ENCODE results near the gene PAK4. TPM values are rescaled to one million over a fixed set of nuclear protein-coding genes. Genes with fewer than 3 reads are reported as not detected.
"Not testable (repeated sequence)": the region's sequence is repeated elsewhere in the genome, so short reads cannot be mapped to it uniquely, and the experiment has no call there.

PAK4 gene
- polyA plus RNA-seq, 6 donors from 2014 or later = 0.09 to 2.6 (median 1.7) TPM

GRCh38 chr19:39139305-39139874 lies 13.8 kb downstream of the PAK4 start:
- no peaks in the 10 kb centered on the region for H3K27me3 Mint-ChIP-seq
- ATAC-seq (ENCODE audit: low read depth in 2 of 2) (no peak), DNase-seq (no peak)
- H3K4me1 Mint-ChIP-seq = peaks cover 32 to 51% (median 36%) of the 10 kb centered on the region in 3 donors
- H3K36me3 Mint-ChIP-seq = no peaks in the 10 kb centered on the region
- no peak overlapping the region for H3K4me3 Mint-ChIP-seq
- no peak overlapping the region for H3K27ac Mint-ChIP-seq
- no peaks in the 10 kb centered on the region for H3K9me3 Mint-ChIP-seq

GRCh38 chr19:39139971-39140453 lies 14.4 kb downstream of the PAK4 start:
- Mint-ChIP-seq H3K27me3 (no peaks in the 10 kb centered on the region), H3K4me3 (no peak overlapping the region), H3K9me3 (no peaks in the 10 kb centered on the region), H3K4me1 (peaks cover 38 to 57% (median 38%) of the 10 kb centered on the region in 3 donors), H3K36me3 (no peaks in the 10 kb centered on the region), H3K27ac (no peak overlapping the region)
- DNase-seq (no peak), ATAC-seq (ENCODE audit: low read depth in 2 of 2) (no peak)

GRCh38 chr19:39140594-39140993 lies 15.0 kb downstream of the PAK4 start:
- no peak overlapping the region for H3K4me3 Mint-ChIP-seq
- H3K27me3 Mint-ChIP-seq = no peaks in the 10 kb centered on the region
- no peak overlapping the region for H3K27ac Mint-ChIP-seq
- no peaks in the 10 kb centered on the region for H3K9me3 Mint-ChIP-seq
- ATAC-seq (ENCODE audit: low read depth in 2 of 2) = no peak
- DNase-seq = no peak
- no peaks in the 10 kb centered on the region for H3K36me3 Mint-ChIP-seq
- peaks cover 39 to 62% (median 39%) of the 10 kb centered on the region in 3 donors for H3K4me1 Mint-ChIP-seq

- Mint-ChIP-seq H3K27me3 (no peaks in the 10 kb centered on the region), H3K36me3 (no peaks in the 10 kb centered on the region), H3K9me3 (no peaks in the 10 kb centered on the region), H3K4me3 (no peak overlapping the region), H3K4me1 (peaks cover 31 to 60% (median 38%) of the 10 kb centered on the region in 3 donors), H3K27ac (no peak overlapping the region)
- ATAC-seq (ENCODE audit: low read depth in 2 of 2) (no peak), DNase-seq (no peak)
These were observed 16.3 kb downstream of the PAK4 start for GRCh38 chr19:39141929-39142328.

- no peaks in the 10 kb centered on the region for H3K36me3 Mint-ChIP-seq
- H3K27me3 Mint-ChIP-seq = no peaks in the 10 kb centered on the region
- DNase-seq = no peak
- ATAC-seq (ENCODE audit: low read depth in 2 of 2) = no peak
- no peaks in the 10 kb centered on the region for H3K9me3 Mint-ChIP-seq
- peak overlapping the region in 2 of 6 donors; percentile 39 to 87 for H3K27ac Mint-ChIP-seq
- H3K4me3 Mint-ChIP-seq = no peak overlapping the region
- peaks cover 31 to 57% (median 42%) of the 10 kb centered on the region in 3 donors for H3K4me1 Mint-ChIP-seq
These were observed 17.0 kb downstream of the PAK4 start for GRCh38 chr19:39142630-39143029.

- not testable (repeated sequence) for H3K36me3 Mint-ChIP-seq; DNase-seq; H3K9me3 Mint-ChIP-seq; ATAC-seq (ENCODE audit: low read depth in 2 of 2); H3K27ac Mint-ChIP-seq; H3K27me3 Mint-ChIP-seq
- Mint-ChIP-seq H3K4me3 (peak overlapping the region in 2 of 8 donors; percentile 17 to 21), H3K4me1 (peaks cover 32 to 60% (median 41%) of the 10 kb centered on the region in 3 donors)
These were observed 18.2 kb downstream of the PAK4 start for GRCh38 chr19:39143757-39144289.

- DNase-seq = no peak
- ATAC-seq (ENCODE audit: low read depth in 2 of 2) = no peak
- H3K27me3 Mint-ChIP-seq = no peaks in the 10 kb centered on the region
- H3K4me3 Mint-ChIP-seq = peak overlapping the region in 2 of 8 donors; percentile 21 to 37
- no peaks in the 10 kb centered on the region for H3K36me3 Mint-ChIP-seq
- peak overlapping the region in 4 of 6 donors; percentile 1 to 82 (median 71) for H3K27ac Mint-ChIP-seq
- H3K4me1 Mint-ChIP-seq = peaks cover 32 to 60% (median 41%) of the 10 kb centered on the region in 3 donors
- no peaks in the 10 kb centered on the region for H3K9me3 Mint-ChIP-seq
These were observed 18.9 kb downstream of the PAK4 start for GRCh38 chr19:39144290-39145071.

- H3K4me1 Mint-ChIP-seq = peaks cover 32 to 64% (median 41%) of the 10 kb centered on the region in 3 donors
- no peak for ATAC-seq (ENCODE audit: low read depth in 2 of 2)
These were observed 19.8 kb downstream of the PAK4 start for GRCh38 chr19:39145180-39145953.

GRCh38 chr19:39146091-39146490 lies 20.5 kb downstream of the PAK4 start:
- H3K27ac Mint-ChIP-seq = peak overlapping the region in 2 of 6 donors; percentile 29 to 44
- no peak overlapping the region for H3K4me3 Mint-ChIP-seq
- DNase-seq = no peak
- H3K4me1 Mint-ChIP-seq = peaks cover 33 to 64% (median 43%) of the 10 kb centered on the region in 3 donors
- ATAC-seq (ENCODE audit: low read depth in 2 of 2) = no peak
- no peaks in the 10 kb centered on the region for H3K27me3 Mint-ChIP-seq
- H3K9me3 Mint-ChIP-seq = no peaks in the 10 kb centered on the region
- no peaks in the 10 kb centered on the region for H3K36me3 Mint-ChIP-seq

More at GRCh38 chr19:39145180-39145953, 19.8 kb downstream of the PAK4 start:
- no peaks in the 10 kb centered on the region for H3K36me3 Mint-ChIP-seq
- DNase-seq = no peak
- peak overlapping the region in 3 of 6 donors; percentile 30 to 82 (median 70) for H3K27ac Mint-ChIP-seq
- peak overlapping the region in 1 of 8 donors; percentile 37 for H3K4me3 Mint-ChIP-seq
- no peaks in the 10 kb centered on the region for H3K27me3 Mint-ChIP-seq
- no peaks in the 10 kb centered on the region for H3K9me3 Mint-ChIP-seq

- Mint-ChIP-seq H3K9me3 (no peaks in the 10 kb centered on the region), H3K27ac (peak overlapping the region in 2 of 6 donors; percentile 56 to 75), H3K27me3 (no peaks in the 10 kb centered on the region), H3K36me3 (no peaks in the 10 kb centered on the region), H3K4me1 (peaks cover 33 to 58% (median 42%) of the 10 kb centered on the region in 3 donors), H3K4me3 (no peak overlapping the region)
- DNase-seq (no peak), ATAC-seq (ENCODE audit: low read depth in 2 of 2) (no peak)
These were observed 21.3 kb downstream of the PAK4 start for GRCh38 chr19:39146686-39147450.

GRCh38 chr19:39147480-39147879 lies 21.9 kb downstream of the PAK4 start:
- H3K36me3 Mint-ChIP-seq = no peaks in the 10 kb centered on the region
- DNase-seq (no peak), ATAC-seq (ENCODE audit: low read depth in 2 of 2) (no peak)
- no peak overlapping the region for H3K4me3 Mint-ChIP-seq
- H3K4me1 Mint-ChIP-seq = peaks cover 33 to 55% (median 42%) of the 10 kb centered on the region in 3 donors
- no peaks in the 10 kb centered on the region for H3K27me3 Mint-ChIP-seq
- no peaks in the 10 kb centered on the region for H3K9me3 Mint-ChIP-seq
- H3K27ac Mint-ChIP-seq = no peak overlapping the region

GRCh38 chr19:39148939-39149529 lies 23.4 kb downstream of the PAK4 start:
- DNase-seq (no peak), ATAC-seq (ENCODE audit: low read depth in 2 of 2) (no peak)
- H3K4me1 Mint-ChIP-seq = peaks cover 26 to 46% (median 36%) of the 10 kb centered on the region in 3 donors
- H3K27me3 Mint-ChIP-seq = no peaks in the 10 kb centered on the region
- H3K27ac Mint-ChIP-seq = no peak overlapping the region
- H3K4me3 Mint-ChIP-seq = no peak overlapping the region
- H3K9me3 Mint-ChIP-seq = no peaks in the 10 kb centered on the region
- H3K36me3 Mint-ChIP-seq = no peaks in the 10 kb centered on the region
